DMS53 (cell line): ENCODE measurements around the gene ZNF555.
"Not testable (repeated sequence)": the region's sequence is repeated elsewhere in the genome, so short reads cannot be mapped to it uniquely, and the experiment has no call there.

Experiments
- DNase-seq: peaks from one replicate; lab custom pipeline; 2025; lab: John Stamatoyannopoulos, UW

The ZNF555 gene

DNA sequence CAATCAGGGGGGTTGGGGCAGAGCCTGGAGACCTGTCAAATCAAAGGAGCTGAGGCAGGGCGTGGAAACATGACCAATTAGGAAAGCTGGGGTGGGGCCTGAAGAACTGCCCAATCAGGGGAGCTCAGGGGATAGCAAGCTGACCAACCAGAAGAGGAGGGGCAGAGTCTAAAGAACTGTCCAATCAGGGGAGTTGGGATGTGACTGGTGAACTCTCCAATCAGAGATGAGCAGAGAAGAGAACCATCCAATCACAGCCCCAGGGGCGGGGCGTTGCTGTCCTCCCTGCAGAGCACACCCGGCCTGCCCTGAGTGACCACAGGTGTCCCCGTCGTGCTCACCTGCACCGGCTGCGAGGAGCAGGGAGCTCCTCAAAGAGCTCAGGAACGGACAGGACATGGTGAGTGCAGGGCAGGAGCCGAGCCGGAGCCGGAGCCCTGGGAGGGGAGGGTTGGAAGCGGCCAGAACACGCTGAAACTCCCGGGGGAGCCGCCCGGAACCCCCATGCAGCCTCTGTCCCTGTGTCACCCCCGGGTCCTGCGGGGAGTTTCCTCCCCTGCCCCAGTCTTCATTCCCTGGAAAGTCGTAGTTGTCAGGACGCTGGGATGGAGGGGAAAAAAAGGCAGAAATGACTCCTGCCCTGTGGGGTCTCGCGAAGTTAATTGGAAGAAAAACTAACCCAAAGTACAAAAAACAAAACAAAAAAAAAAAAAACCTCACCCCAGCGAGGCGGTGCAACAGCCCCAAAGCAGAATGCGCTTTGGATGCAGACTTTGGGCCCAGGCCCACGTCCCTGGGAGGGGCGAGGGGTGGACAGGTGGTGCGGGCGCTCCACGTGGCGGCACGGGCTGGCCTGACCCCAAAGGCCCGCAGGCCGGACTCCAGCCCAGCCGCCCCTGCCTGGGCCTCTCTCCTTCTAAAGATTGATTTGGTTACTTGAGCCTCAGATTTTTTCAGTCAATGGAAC is 26.0 kb downstream of the ZNF555 start, which contains the start of gene ZNF556:
TSS of gene ZNF556 (plus strand) at position 311 of the 967 bp plus-strand sequence. CDS start at position 398, 87 bp downstream.
- DNase-seq: peak; percentile 98

DNA sequence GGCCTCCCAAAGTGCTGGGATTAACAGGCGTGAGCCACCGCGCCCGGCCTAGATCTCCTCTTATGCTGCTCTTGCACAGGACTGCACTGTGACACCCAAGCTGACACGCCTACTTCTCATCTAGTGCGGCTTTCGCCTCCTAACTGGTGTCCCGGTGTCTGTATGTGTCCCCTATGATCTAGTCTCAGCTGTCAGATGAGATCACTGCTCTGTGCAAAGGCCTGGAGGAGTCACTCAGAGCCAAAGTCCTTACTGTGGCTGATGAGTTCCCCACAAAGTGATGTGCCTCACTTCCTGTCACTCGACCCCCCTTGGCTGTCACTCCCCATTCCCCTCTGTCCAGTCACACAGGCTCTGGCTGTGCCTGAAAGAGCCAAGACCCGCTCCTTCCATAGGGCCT is 28.3 kb downstream of the ZNF555 start:
- DNase-seq: no peak

DNA sequence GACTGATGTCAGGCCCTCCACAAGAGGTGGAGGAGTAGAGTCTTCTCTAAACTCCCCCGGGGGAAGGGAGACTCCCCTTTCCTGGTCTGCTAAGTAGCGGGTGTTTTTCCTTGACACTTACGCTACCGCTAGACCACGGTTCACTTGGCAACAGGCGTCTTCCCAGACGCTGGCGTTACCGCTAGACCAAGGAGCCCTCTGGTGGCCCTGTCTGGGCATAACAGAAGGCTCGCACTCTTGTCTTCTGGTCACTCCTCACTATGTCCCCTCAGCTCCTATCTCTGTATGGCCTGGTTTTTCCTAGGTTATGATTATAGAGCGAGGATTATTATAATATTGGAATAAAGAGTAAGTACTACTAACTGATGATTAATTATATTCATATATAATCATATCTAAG is 30.9 kb downstream of the ZNF555 start:
- DNase-seq: not testable (repeated sequence)

DNA sequence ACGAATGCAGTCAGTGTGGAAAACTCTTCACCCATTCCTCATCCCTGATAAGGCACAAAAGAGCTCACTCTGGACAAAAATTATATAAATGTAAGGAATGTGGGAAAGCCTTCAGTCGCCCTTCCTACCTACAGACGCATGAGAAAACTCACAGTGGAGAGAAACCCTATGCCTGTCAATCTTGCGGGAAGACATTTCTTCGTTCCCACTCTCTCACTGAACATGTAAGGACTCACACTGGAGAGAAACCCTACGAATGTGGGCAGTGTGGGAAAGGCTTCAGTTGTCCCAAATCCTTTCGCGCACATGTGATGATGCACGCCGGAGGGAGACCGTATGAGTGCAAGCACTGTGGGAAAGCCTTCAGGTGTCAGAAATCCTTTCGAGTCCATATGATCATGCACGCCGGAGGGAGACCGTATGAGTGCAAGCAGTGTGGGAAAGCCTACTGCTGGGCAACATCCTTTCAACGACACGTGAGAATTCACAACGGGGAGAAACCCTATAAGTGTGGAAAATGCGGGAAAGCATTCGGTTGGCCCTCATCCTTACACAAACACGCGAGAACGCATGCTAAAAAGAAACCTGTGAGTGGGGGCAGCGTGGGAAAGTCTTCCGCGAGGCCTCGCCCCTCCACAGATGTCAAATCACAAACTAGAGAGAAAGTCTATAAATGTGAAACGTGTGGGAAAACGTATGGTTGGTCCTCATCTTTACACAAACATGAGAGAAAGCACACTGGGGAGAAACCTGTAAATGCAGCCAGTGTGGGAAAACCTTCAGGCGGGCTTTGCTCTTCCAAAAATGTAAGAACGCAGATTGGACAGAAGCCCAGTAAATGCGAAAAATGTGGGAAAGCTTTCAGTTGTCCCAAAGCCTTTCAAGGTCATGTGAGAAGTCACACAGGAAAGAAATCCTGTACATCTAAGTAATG is 36.4 kb downstream of the ZNF555 start:
- no peak for DNase-seq

DNA sequence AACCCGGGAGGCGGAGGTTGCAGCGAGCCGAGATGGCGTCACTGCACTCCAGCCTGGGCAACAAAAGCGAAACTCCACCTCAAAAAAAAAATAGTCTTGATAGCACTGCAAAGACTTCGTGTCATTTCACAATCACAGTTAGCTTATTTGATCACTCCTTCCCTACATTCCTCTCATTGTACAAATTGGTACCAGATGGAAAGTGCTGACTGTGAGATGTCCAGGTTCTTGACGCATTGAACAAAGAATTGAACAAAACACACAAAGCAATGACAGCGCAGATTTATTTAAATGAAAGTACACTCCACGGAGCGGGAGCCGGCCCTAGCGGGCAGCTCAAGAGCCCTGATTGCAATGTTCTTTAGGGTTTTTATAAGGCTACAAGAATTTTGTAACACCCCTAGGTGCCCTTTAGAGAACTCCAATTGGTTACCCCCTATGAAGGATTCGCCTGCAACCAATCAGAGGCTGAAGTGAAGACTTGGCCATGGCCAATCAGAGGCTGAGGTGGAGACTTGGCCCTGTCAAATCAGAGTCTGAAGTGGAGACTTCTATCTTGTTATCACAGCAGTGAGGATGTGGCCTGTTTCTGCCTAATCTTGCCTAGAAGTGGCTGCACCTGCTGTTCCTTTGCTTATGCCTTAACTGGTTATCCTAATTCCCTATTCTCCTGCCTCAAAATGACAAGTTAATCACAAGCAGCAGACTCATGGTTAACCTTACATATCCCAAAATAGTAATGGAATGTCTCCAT is 42.6 kb downstream of the ZNF555 start:
- DNase-seq: no peak

DNA sequence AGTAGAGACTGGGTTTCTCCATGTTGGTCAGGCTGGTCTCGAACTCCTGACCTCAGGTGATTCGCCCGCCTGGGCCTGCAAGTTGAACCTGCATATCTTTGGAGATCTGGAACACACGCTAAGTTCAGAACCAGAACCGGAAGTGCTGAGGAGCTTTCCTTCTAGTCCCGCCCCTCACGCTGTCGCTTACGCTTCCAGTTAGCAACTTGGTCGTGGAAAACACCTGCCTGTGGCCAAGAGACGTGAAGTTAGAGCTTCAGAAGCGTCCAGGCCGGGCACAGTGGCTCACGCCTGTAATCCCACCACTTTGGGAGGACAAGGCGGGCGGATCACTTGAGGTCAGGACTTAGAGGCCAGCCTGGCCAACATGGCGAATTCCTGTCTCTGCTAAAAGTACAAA is 44.5 kb downstream of the ZNF555 start:
- DNase-seq: no peak

DNA sequence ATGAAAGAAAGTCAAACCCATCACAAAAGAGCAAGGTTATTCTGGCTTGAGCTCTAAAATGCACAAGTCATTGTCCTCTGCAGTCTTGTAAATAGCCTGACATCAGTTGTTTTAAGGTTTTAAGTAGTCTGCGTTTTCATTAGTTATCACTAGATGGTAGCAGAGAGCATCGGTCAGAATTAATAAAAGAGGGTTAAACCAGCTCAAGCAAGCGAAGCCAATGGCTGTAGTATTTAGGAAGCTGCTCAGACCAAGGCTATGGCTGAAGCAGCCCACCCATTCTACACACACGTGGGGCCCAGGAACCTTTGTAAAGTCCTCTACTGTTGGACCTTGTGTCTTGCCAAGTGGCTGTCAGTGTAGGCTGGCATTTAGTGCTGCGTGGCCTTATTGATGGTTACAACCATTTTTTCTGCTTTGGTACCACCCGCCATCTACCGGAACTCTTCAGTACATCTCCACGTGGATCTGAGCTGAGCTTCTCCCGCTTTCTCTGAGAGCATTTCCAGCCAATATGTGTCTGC is 46.2 kb downstream of the ZNF555 start:
- peak; percentile 79 for DNase-seq

DNA sequence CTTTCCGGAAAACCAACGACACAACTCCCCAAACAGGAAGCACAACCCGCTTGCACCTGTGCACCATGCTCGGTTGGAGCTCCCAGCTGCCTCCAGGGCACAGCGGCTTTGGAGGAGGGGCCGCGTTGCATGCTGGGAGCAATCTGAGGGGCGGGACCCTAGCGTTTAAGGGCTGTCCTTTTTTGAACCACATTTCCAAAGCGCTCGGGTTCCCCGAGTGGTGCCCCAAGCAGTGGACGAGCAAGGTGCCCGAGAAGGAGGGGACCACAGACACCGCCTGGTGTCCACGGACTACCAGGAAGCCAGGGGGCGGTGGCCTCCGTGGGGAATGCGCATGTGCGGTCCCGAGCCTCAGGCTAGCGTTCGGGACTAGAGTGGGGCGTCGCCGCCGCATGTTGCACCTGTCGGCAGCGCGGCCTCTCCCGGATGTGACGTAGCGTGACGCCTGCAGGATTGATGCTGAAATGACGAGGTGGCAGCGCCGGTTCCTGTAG is 47.5 kb downstream of the ZNF555 start:
- no peak for DNase-seq

DNA sequence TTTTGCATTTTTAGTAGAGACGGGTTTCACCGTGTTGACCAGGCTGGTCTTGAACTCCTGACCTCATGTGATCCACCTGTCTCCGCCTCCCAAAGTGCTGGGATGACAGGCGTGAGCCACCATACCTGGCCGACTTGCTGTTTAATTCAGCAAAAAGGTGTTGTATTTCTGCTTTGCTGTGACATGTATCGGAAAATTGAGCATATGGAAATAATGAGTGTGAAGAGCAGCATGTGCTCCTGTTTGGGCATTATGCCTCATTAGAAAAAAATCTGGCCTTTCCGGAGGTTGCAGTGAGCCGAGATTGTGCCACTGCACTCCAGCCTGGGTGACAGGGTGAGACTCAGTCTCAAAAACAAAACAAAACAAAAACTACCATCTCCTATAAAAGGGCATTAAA is 49.3 kb downstream of the ZNF555 start:
- DNase-seq: not testable (repeated sequence)

DNA sequence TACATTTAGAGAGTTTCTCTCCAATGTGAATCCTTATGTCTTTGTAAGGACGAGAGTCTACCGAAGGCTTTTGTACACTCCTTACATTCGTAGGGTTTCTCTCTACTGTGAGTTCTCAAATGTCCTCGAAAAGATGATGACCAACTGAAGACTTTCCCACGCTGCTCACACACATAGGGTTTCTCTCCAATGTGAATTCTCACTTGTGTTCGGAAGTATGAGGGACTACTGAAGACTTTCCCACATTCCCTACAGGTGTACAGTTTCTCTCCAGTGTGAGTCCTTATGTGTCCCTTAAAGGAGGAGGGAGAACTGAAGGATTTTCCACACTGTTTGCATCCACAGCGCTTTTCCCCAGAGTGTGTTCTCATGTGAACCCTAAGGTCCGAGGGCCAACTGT is 55.4 kb downstream of the ZNF555 start:
- no peak for DNase-seq

DNA sequence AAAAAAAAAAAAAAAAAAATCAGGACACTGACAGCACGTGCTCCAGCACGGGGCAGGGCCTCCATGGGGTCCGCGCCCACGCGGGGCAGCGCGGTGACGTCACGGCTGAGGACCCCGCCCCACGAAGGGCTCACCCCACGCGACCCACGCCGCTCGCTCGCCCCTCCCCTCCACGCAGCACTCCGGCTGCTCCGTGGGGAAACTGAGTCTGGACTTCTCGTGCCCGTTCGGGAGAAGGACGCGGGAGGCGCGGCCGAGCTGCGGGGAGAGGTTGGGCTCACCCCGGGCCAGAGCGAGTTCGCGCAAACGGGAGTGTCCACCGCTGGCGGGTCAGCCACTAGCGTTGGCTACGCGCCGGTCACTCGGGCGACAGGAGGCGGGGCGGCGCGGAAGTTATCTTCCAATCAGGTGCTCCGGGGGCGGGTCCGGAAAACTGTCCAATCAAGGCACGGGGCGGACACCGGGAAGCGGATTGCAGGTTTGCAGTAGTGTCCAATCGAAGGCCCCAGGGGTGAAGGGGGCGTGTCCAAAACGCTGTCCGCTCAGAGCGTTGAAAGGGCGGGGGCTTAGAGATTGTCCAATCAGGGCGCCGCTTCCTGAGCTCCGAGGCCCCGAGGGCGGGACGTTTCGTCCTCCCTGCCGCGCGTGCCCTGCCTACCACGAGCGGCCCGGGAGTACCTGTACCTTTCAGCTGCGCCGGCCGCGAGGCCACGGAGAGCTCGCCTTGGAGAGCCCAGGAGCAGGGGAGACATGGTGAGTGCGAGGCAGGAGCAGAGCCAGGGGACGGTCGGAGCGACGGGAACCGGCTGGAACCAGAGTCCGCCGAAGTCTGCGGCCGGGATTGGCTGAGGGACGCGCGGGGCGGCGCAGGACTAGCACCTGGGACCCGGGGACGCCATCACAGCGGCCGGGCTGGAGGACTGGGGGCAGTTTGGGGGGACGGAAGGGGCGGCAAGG is 59.3 kb downstream of the ZNF555 start, which contains the start of gene ZNF57:
TSS of gene ZNF57 (plus strand) at position 633 of the 957 bp plus-strand sequence. CDS start at position 751, 118 bp downstream.
- DNase-seq: peak; percentile 99

DNA sequence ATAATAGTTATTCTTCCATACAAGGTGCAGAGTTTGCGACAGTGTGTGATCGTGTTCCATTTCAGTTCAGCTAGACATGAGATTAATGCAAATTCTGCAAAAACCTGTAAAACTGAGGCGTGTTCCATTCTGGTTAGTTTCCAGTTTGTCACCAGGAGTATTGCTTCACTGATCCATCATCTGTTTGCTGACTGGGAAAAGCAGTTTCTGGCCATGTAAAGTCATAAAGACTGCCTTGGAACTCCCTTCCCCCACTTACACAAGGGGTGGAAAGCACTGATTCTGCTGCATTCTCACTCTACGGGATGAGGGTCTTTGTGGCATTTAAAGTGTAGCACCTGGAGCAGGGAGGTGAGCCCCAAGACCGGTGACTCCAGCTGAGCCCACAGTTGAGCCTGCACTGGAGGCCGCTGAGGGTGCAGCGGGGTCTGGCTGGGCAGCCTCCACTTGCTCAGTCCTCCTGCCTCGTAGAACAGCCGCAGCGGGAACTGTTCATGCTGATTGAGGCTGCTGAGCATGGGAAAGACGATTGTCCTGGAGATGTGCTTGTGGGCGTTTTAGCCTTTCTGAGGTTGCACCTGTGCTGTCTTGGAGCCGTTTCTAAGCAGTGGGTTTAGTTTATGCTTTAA is 61.4 kb downstream of the ZNF555 start:
- no peak for DNase-seq

DNA sequence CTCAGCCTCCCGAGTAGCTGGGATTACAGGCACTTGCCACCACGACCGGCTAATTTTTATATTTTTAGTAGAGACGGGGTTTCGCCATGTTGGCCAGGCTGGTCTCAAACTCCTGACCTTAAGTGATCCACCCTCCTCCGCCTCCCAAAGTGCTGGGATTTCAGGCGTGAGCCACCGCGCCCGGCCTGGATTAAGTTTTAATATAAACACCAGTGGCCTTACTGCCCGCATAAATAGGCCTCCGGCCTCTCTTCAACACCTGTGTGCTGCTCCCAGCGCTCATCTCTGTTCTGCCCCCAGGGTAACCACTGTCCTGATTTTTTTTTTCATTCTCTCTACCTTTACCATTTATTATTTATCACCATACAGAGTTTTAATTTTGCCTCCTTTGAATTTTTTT is 62.1 kb downstream of the ZNF555 start:
- DNase-seq: not testable (repeated sequence)

DNA sequence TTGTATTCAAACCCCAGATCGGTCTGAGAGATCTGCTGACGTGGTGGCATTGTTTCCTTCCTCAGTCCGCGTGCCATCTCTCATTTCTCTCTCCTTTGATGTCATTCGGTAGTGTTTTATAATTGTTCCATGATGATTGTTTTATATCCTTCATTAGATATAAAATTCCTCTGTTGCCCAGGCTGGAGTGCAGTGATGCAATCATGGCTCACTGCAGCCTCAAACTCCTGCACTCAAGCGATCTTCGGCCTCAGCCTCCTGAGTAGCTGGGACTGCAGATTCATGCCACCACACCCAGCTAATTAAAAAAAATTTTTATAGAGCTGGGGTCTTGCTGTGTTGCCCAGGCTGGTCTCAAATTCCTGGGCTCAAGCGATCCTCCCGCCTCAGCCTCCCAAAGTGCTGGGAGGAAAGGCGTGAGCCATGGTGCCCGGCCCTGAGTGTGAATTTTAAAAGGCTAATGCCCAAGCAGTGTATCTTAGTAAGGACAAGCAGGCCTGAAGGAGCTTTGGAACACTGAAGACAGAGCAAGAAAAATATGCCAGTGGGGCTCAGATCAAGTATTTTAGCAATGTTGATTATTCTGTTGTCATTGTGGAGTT is 64.7 kb downstream of the ZNF555 start:
- DNase-seq: no peak

DNA sequence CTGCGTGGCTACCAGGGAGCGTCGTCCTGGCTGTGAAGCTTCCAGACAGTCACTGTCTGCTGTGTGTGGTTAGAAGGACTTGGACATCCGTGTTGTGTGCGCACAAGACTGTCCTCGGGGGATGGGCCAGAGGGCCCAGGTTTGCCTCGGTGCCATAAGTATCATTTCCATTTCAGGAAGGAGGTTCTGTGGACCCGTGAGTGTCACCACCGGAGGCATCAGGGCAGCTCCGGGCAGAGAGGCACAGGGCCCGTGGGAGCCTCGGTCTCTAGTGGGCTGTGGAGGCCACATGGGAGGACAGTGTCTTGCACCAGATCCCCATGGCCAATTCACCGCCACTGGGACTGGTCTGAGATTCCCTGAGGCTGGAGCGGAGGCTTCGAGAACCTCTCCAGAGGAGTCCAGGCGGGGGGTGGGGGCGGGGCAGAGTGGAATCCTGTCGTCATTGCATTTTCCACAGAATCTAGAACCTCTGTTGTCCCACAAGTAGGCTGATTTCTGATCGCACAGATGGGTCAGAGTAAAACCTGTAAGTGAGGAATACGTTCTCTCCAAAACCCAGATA is 65.4 kb downstream of the ZNF555 start:
- no peak for DNase-seq
